Activated T-helper 1 cell treated with anti-CD3 and anti-CD28 coated beads, Interleukin-12 subunit alpha, Interleukin-12 subunit beta, Interleukin-2, Interleukin-4 antibody, amounts not matched to agents 30 ng/mL and 10 ng/mL and 1 ng/mL, durations not matched to agents 14 hours and 24 hours and 36 hours (primary cell): ENCODE data around the gene KRTAP10-11. TPM values are rescaled to one million over a fixed set of nuclear protein-coding genes. Genes with fewer than 3 reads are reported as not detected.
"Not testable (repeated sequence)": the region's sequence is repeated elsewhere in the genome, so short reads cannot be mapped to it uniquely, and the experiment has no call there.

Source experiments
- DNase-seq: peaks from one replicate; pipeline ENCODE4 v3.0.0; 2021; ENCODE audit warnings: low spot score
- H3K27ac Mint-ChIP-seq: one replicate; pipeline ENCODE4 v1.8.0; 2021; ENCODE audit warnings: mild to moderate bottlenecking, mixed read lengths
- H3K27me3 Mint-ChIP-seq: one replicate; pipeline ENCODE4 v1.8.0; 2022; ENCODE audit warnings: mild to moderate bottlenecking, moderate library complexity, mixed read lengths; ENCODE audit not compliant: insufficient read depth
- H3K36me3 Mint-ChIP-seq: one replicate; pipeline ENCODE4 v1.8.0; 2021; ENCODE audit warnings: low read depth, mixed read lengths
- H3K4me1 Mint-ChIP-seq: one replicate; pipeline ENCODE4 v1.8.0; 2021; ENCODE audit warnings: low read depth, mixed read lengths
- H3K4me3 Mint-ChIP-seq: one replicate; pipeline ENCODE4 v1.8.0; 2021; ENCODE audit warnings: mild to moderate bottlenecking, moderate library complexity, mixed read lengths
- H3K9me3 Mint-ChIP-seq: one replicate; pipeline ENCODE4 v1.8.0; 2021; ENCODE audit warnings: mixed read lengths
- intact Hi-C: fragments of 100-400 bp; cut with micrococcal nuclease; formaldehyde crosslinking; loops from one replicate; pipeline ENCODE4 v1.15.1; 2024
- total RNA-seq: library from RNA; stranded (reverse); gene quantifications from 2 replicates; pipeline ENCODE4 v1.2.3, GENCODE V29; 2022

The KRTAP10-11 gene
- total RNA-seq, 1 donor from 2014 or later, result not detected

GRCh38 chr21:44637018-44637850 is 9.0 kb upstream of the KRTAP10-11 start, which contains the start of gene KRTAP10-10:
Gene KRTAP10-10, plus strand, starts transcription at chr21:44637356. Its CDS starts 62 bp downstream, at chr21:44637418.
- Mint-ChIP-seq H3K27ac (no peak within 1 kb of the TSS), H3K36me3 (peaks cover 3% of the 10 kb centered on the region), H3K4me3 (no peak within 1 kb of the TSS), H3K9me3 (peaks cover 45% of the 10 kb centered on the region), H3K27me3 (peaks cover 13% of the 10 kb centered on the region), H3K4me1 (no peaks in the 10 kb centered on the region)
- intact Hi-C loops, result no loop called here
- DNase-seq, result no peak

GRCh38 chr21:44637851-44638348 is 8.3 kb upstream of the KRTAP10-11 start:
- H3K27me3 Mint-ChIP-seq, result peaks cover 13% of the 10 kb centered on the region
- H3K4me1 Mint-ChIP-seq, H3K27ac Mint-ChIP-seq, intact Hi-C loops, H3K4me3 Mint-ChIP-seq, H3K36me3 Mint-ChIP-seq, DNase-seq: not testable (repeated sequence)
- H3K9me3 Mint-ChIP-seq, result peaks cover 46% of the 10 kb centered on the region

- H3K4me1 Mint-ChIP-seq, intact Hi-C loops, DNase-seq, H3K27ac Mint-ChIP-seq, H3K4me3 Mint-ChIP-seq, H3K36me3 Mint-ChIP-seq: not testable (repeated sequence)
- Mint-ChIP-seq H3K27me3 (peaks cover 11% of the 10 kb centered on the region), H3K9me3 (peaks cover 46% of the 10 kb centered on the region)
Observed at GRCh38 chr21:44638506-44639330, 7.5 kb upstream of the KRTAP10-11 start.

GRCh38 chr21:44639331-44639655 is 6.9 kb upstream of the KRTAP10-11 start:
- Mint-ChIP-seq H3K9me3 (peaks cover 48% of the 10 kb centered on the region), H3K27ac (no peak overlapping the region), H3K27me3 (peaks cover 7% of the 10 kb centered on the region), H3K4me1 (no peaks in the 10 kb centered on the region), H3K4me3 (no peak overlapping the region), H3K36me3 (peaks cover 3% of the 10 kb centered on the region)
- DNase-seq, result no peak
- intact Hi-C loops, result no loop called here

GRCh38 chr21:44640761-44641160 is 5.5 kb upstream of the KRTAP10-11 start:
- H3K27me3 Mint-ChIP-seq, result peaks cover 2% of the 10 kb centered on the region
- H3K9me3 Mint-ChIP-seq, result peaks cover 52% of the 10 kb centered on the region
- peaks cover 3% of the 10 kb centered on the region for H3K36me3 Mint-ChIP-seq
- intact Hi-C loops, result no loop called here
- no peaks in the 10 kb centered on the region for H3K4me1 Mint-ChIP-seq
- no peak overlapping the region for H3K27ac Mint-ChIP-seq
- H3K4me3 Mint-ChIP-seq, result no peak overlapping the region
- no peak for DNase-seq

GRCh38 chr21:44643741-44644310 is 2.4 kb upstream of the KRTAP10-11 start:
- no peak for DNase-seq

GRCh38 chr21:44644878-44645277 is 1.3 kb upstream of the KRTAP10-11 start:
- intact Hi-C loops, result no loop called here
- no peak for DNase-seq
- no peak overlapping the region for H3K4me3 Mint-ChIP-seq
- peaks cover 2% of the 10 kb centered on the region for H3K27me3 Mint-ChIP-seq
- no peaks in the 10 kb centered on the region for H3K4me1 Mint-ChIP-seq
- peaks cover 50% of the 10 kb centered on the region for H3K9me3 Mint-ChIP-seq
- no peak overlapping the region for H3K27ac Mint-ChIP-seq
- peaks cover 3% of the 10 kb centered on the region for H3K36me3 Mint-ChIP-seq

More at GRCh38 chr21:44643741-44644310, 2.4 kb upstream of the KRTAP10-11 start:
- H3K9me3 Mint-ChIP-seq, result peaks cover 52% of the 10 kb centered on the region
- H3K4me3 Mint-ChIP-seq, result no peak overlapping the region
- H3K27me3 Mint-ChIP-seq, result peaks cover 2% of the 10 kb centered on the region
- H3K4me1 Mint-ChIP-seq, result no peaks in the 10 kb centered on the region
- intact Hi-C loops, result no loop called here
- peaks cover 3% of the 10 kb centered on the region for H3K36me3 Mint-ChIP-seq
- no peak overlapping the region for H3K27ac Mint-ChIP-seq

- Mint-ChIP-seq H3K27ac (no peak overlapping the region), H3K36me3 (peaks cover 2% of the 10 kb centered on the region), H3K9me3 (peaks cover 27% of the 10 kb centered on the region), H3K4me3 (no peak overlapping the region), H3K4me1 (no peaks in the 10 kb centered on the region), H3K27me3 (peaks cover 2% of the 10 kb centered on the region)
- intact Hi-C loops, result no loop called here
- no peak for DNase-seq
Observed at GRCh38 chr21:44647222-44647552, 973 bp downstream of the KRTAP10-11 start.

GRCh38 chr21:44648557-44649311 is 2.5 kb downstream of the KRTAP10-11 start:
- Mint-ChIP-seq H3K27ac (no peak overlapping the region), H3K36me3 (peaks cover 2% of the 10 kb centered on the region), H3K4me3 (no peak overlapping the region), H3K27me3 (peaks cover 2% of the 10 kb centered on the region), H3K9me3 (peaks cover 23% of the 10 kb centered on the region), H3K4me1 (peaks cover 7% of the 10 kb centered on the region)
- DNase-seq, result no peak
- intact Hi-C loops, result no loop called here

- no peak for DNase-seq
- intact Hi-C loops, result no loop called here
Observed at GRCh38 chr21:44649521-44650100, 3.4 kb downstream of the KRTAP10-11 start.

GRCh38 chr21:44650265-44650972 is 4.2 kb downstream of the KRTAP10-11 start:
- Mint-ChIP-seq H3K27me3 (peaks cover 2% of the 10 kb centered on the region), H3K4me3 (no peak overlapping the region), H3K4me1 (peaks cover 20% of the 10 kb centered on the region), H3K27ac (no peak overlapping the region), H3K36me3 (peaks cover 9% of the 10 kb centered on the region), H3K9me3 (peaks cover 17% of the 10 kb centered on the region)
- no peak for DNase-seq
- intact Hi-C loops, result no loop called here

More at GRCh38 chr21:44649521-44650100, 3.4 kb downstream of the KRTAP10-11 start:
- no peak overlapping the region for H3K4me3 Mint-ChIP-seq
- peaks cover 12% of the 10 kb centered on the region for H3K4me1 Mint-ChIP-seq
- H3K36me3 Mint-ChIP-seq, result peaks cover 3% of the 10 kb centered on the region
- no peak overlapping the region for H3K27ac Mint-ChIP-seq
- peaks cover 2% of the 10 kb centered on the region for H3K27me3 Mint-ChIP-seq
- peaks cover 17% of the 10 kb centered on the region for H3K9me3 Mint-ChIP-seq
